Measurements from ENCODE around the gene HRC. TPM values are rescaled to one million over a fixed set of nuclear protein-coding genes. Genes with fewer than 3 reads are reported as not detected.

Gene HRC
- polyA plus RNA-seq, 3 donors = not detected

GRCh38 chr19:49106648-49107135 lies 48.5 kb downstream of the HRC start:
- no peak overlapping the region for H3K9ac ChIP-seq (ENCODE audit: insufficient read depth, low read length, poor library complexity, severe bottlenecking)
- peaks cover 73% of the 10 kb centered on the region for H4K20me1 ChIP-seq (ENCODE audit: insufficient read depth, low read length)
- 74% methylated on average over 10 of the region's 12 CpGs for WGBS (ENCODE audit: insufficient coverage)
- H3K27ac ChIP-seq (ENCODE audit: low read depth in 1 of 2, low read length in 2 of 2) = no peak overlapping the region
- no peak overlapping the region for H2AFZ ChIP-seq (ENCODE audit: insufficient read depth, low read depth, low read length, poor library complexity, severe bottlenecking)
- H3K27me3 ChIP-seq (ENCODE audit: control insufficient read depth in 2 of 2, insufficient read depth in 2 of 2, low read length in 2 of 2) = no peaks in the 10 kb centered on the region
- H3K4me2 ChIP-seq (replicated peaks; ENCODE audit: extremely low read depth, low read length, poor library complexity, severe bottlenecking) = no peak overlapping the region
- no peak overlapping the region for H3K4me3 ChIP-seq (replicated peaks in 1 of 3; ENCODE audit: low read depth in 2 of 3, low read length in 3 of 3)
- TF ChIP-seq CTCF (IDR thresholded peaks at IDR 0.05) = peak; percentile 89
- Mint-ChIP-seq H3K9me3 (no peaks in the 10 kb centered on the region), H3K4me3 (no peak overlapping the region), H3K4me1 (no peaks in the 10 kb centered on the region), H3K27ac (no peak overlapping the region), H3K36me3 (peaks cover 57 to 73% of the 10 kb centered on the region in 2 donors), H3K27me3 (ENCODE audit: low read depth in 3 of 3) (peaks cover 0 to 2% (median 0%) of the 10 kb centered on the region in 3 donors)
- DNase-seq = peak in 2 of 3 donors; percentile 31 to 42
- no peaks in the 10 kb centered on the region for H3K4me1 ChIP-seq (ENCODE audit: control insufficient read depth in 1 of 2, insufficient read depth in 2 of 2, low read length in 2 of 2)
- intact Hi-C loops (cut with micrococcal nuclease) = no loop called here
- H3K79me2 ChIP-seq (ENCODE audit: insufficient read depth, low read length) = no peaks in the 10 kb centered on the region
- no peaks in the 10 kb centered on the region for H3K9me3 ChIP-seq (replicated peaks in 1 of 2; ENCODE audit: control insufficient read depth in 1 of 2, insufficient read depth in 1 of 2, low read length in 2 of 2)
- peaks cover 65 to 76% of the 10 kb centered on the region in 2 donors for H3K36me3 ChIP-seq (replicated peaks in 1 of 2; ENCODE audit: control insufficient read depth in 1 of 2, insufficient read depth in 2 of 2, low read length in 2 of 2)

DNA sequence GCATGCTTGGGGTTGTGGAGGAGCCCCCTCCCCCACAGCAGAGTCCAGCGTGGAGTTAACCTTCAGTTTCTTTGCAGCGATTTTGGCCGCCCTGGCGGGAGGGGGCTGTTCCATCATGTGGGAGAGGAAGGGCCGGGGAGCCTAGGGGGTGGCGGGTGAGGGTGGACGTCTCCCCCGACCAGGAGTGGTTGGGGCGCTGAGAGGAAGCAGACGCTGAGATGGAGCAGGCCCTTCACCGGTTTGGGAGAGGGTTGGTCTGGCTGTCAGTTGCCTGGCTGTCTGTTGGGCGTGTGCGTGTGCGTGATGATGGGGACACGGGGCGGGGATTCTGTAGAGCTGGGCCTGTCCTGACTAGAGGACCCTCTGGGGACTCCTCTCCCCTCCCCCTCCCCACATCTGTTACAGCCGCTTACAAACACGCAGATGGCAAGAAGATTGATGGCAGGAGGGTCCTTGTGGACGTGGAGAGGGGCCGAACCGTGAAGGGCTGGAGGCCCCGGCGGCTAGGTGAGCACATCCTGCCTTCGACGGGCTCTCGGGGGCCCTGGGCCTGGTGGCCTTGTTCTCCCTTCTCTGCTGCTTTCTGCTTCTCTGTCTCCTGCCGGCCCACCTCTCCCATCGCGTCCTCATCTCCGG lies 50.8 kb downstream of the HRC start:
- 87% methylated on average over 17 of the region's 30 CpGs for WGBS (ENCODE audit: insufficient coverage)
- no peak overlapping the region for H3K4me2 ChIP-seq (replicated peaks; ENCODE audit: extremely low read depth, low read length, poor library complexity, severe bottlenecking)
- H4K20me1 ChIP-seq (ENCODE audit: insufficient read depth, low read length) = peaks cover 90% of the 10 kb centered on the region
- H3K4me1 Mint-ChIP-seq = no peaks in the 10 kb centered on the region
- H3K4me3 Mint-ChIP-seq = no peak overlapping the region
- no peak overlapping the region for H3K27ac ChIP-seq (ENCODE audit: low read depth in 1 of 2, low read length in 2 of 2)
- no peaks in the 10 kb centered on the region for H3K79me2 ChIP-seq (ENCODE audit: insufficient read depth, low read length)
- peaks cover 72 to 96% of the 10 kb centered on the region in 2 donors for H3K36me3 Mint-ChIP-seq
- DNase-seq = no peak
- H3K27me3 Mint-ChIP-seq (ENCODE audit: low read depth in 3 of 3) = no peaks in the 10 kb centered on the region
- no peaks in the 10 kb centered on the region for H3K9me3 ChIP-seq (replicated peaks in 1 of 2; ENCODE audit: control insufficient read depth in 1 of 2, insufficient read depth in 1 of 2, low read length in 2 of 2)
- no peaks in the 10 kb centered on the region for H3K27me3 ChIP-seq (ENCODE audit: control insufficient read depth in 2 of 2, insufficient read depth in 2 of 2, low read length in 2 of 2)
- peaks cover 0 to 1% (median 0%) of the 10 kb centered on the region in 7 donors for H3K9me3 Mint-ChIP-seq
- H2AFZ ChIP-seq (ENCODE audit: insufficient read depth, low read depth, low read length, poor library complexity, severe bottlenecking) = no peak overlapping the region
- peak overlapping the region in 3 of 7 donors; percentile 45 to 58 (median 46) for H3K27ac Mint-ChIP-seq
- H3K4me3 ChIP-seq (replicated peaks in 1 of 3; ENCODE audit: low read depth in 2 of 3, low read length in 3 of 3) = no peak overlapping the region
- intact Hi-C loops (cut with micrococcal nuclease) = no loop called here
- no peak overlapping the region for H3K9ac ChIP-seq (ENCODE audit: insufficient read depth, low read length, poor library complexity, severe bottlenecking)
- H3K36me3 ChIP-seq (replicated peaks in 1 of 2; ENCODE audit: control insufficient read depth in 1 of 2, insufficient read depth in 2 of 2, low read length in 2 of 2) = peaks cover 83 to 98% of the 10 kb centered on the region in 2 donors
- no peaks in the 10 kb centered on the region for H3K4me1 ChIP-seq (ENCODE audit: control insufficient read depth in 1 of 2, insufficient read depth in 2 of 2, low read length in 2 of 2)
- no peak for TF ChIP-seq CTCF (IDR thresholded peaks at IDR 0.05)

Data from CD14-positive monocyte (primary cell).